ENCODE measurements around the gene TBC1D9. TPM values are rescaled to one million over a fixed set of nuclear protein-coding genes. Genes with fewer than 3 reads are reported as not detected.

Gene TBC1D9
- total and polyA plus RNA-seq, 10 of the 15 experiments (the other 5 are each of a cell fraction or from before 2014, with no cell fraction given): 0.87 to 14.9 (median 7.1) TPM

GRCh38 chr4:140579278-140579677 is 176.9 kb downstream of the TBC1D9 start:
- ATAC-seq (no peak), DNase-seq (ENCODE audit: low read depth, low spot score) (no peak), FAIRE-seq (no peak)
- TF ChIP-seq HDAC2 (IDR thresholded peaks at IDR 0.05) (no peak), ZNF274 (IDR thresholded peaks at IDR 0.05; ENCODE audit: insufficient read depth, insufficient read length) (no peak), KDM1A (IDR thresholded peaks at IDR 0.05; ENCODE audit: borderline replicate concordance) (no peak), MTA2 (IDR thresholded peaks at IDR 0.05; ENCODE audit: low read depth) (no peak), BRCA1 (IDR thresholded peaks at IDR 0.05; ENCODE audit: low read depth, low read length) (no peak), NFXL1 (IDR thresholded peaks at IDR 0.05; ENCODE audit: borderline replicate concordance) (no peak), BHLHE40 (IDR thresholded peaks at IDR 0.05; ENCODE audit: borderline replicate concordance in 1 of 2, low read depth in 2 of 2, low read length in 1 of 2) (no peak), RUNX3 (IDR thresholded peaks at IDR 0.05; ENCODE audit: low read length) (no peak), RELA (IDR thresholded peaks at IDR 0.05; ENCODE audit: borderline replicate concordance, partially characterized antibody) (no peak), SIX5 (IDR thresholded peaks at IDR 0.05; ENCODE audit: low read depth, low read length, severe bottlenecking) (no peak), RFX5 (IDR thresholded peaks at IDR 0.05; ENCODE audit: low read depth, low read length) (no peak), SMARCA5 (IDR thresholded peaks at IDR 0.05) (no peak), TARDBP (IDR thresholded peaks at IDR 0.05; ENCODE audit: borderline replicate concordance) (no peak), SRF (IDR thresholded peaks at IDR 0.05; ENCODE audit: low read depth in 2 of 2, low read length in 2 of 2) (no peak), MEF2B (IDR thresholded peaks at IDR 0.05; ENCODE audit: partially characterized antibody, poor library complexity, severe bottlenecking) (no peak), GATAD2B (conservative IDR thresholded peaks at IDR 0.05; ENCODE audit: low read depth) (no peak)
- ChIA-PET POLR2A (no interaction called here), RAD21 (ENCODE audit: unreplicated experiment) (no interaction called here), CTCF (interaction anchor here (0.7 kb wide), 1 partner anchor 25 kb away, joined by 3 read pairs; no protein-coding TSS in a partner anchor), SMC1A (ENCODE audit: uncharacterized antibody, unreplicated experiment) (no interaction called here)
- H3K27ac ChIP-seq (ENCODE audit: control insufficient read depth, insufficient read depth): no peak overlapping the region
- BruUV-seq (replicated peaks): no TSS peak
- H3K9ac ChIP-seq (ENCODE audit: control insufficient read depth, insufficient read depth, low read length): no peak overlapping the region
- no peak overlapping the region for H2AFZ ChIP-seq (ENCODE audit: control insufficient read depth, low read depth, low read length)
- WGBS (ENCODE audit: insufficient coverage, insufficient replicate concordance, low lambda C conversion rate, missing lambda C conversion rate): 44% methylated on average over 27 of the region's 27 CpGs
- no peaks in the 10 kb centered on the region for H3K36me3 ChIP-seq (ENCODE audit: control insufficient read depth in 2 of 2, insufficient read depth in 2 of 2, low read length in 1 of 2)
- no peaks in the 10 kb centered on the region; the same call in 2 of the 3 replicates for H3K9me3 ChIP-seq (replicated peaks; ENCODE audit: control insufficient read depth, insufficient read depth, low read length)
- intact Hi-C loops (cut with micrococcal nuclease; ENCODE audit: unreplicated experiment): no loop called here
- H3K27me3 ChIP-seq (replicated peaks in 1 of 2; ENCODE audit: control insufficient read depth in 2 of 2, insufficient read depth in 2 of 2, low read length in 1 of 2): peaks cover 3 to 7% of the 10 kb centered on the region in 2 experiments
- H4K20me1 ChIP-seq (ENCODE audit: control insufficient read depth, insufficient read depth): no peaks in the 10 kb centered on the region
- H3K4me2 ChIP-seq (ENCODE audit: control insufficient read depth, insufficient read depth): no peak overlapping the region
- no peaks in the 10 kb centered on the region for H3K4me1 ChIP-seq (ENCODE audit: control insufficient read depth, insufficient read depth, low read length)
- no peaks in the 10 kb centered on the region for H3K79me2 ChIP-seq (ENCODE audit: control insufficient read depth, insufficient read depth, low read length)
- H3K4me3 ChIP-seq: no peak overlapping the region
- in situ Hi-C loops (cut with MboI): no loop called here
